Neutrophil (primary cell): Measurements from ENCODE around the gene ZNF618.

Experiments
- H3K27ac ChIP-seq: fragments of 200-600 bp; sonication (generic); 2 replicates; pipeline ENCODE4 v1.5.1; 2016; ENCODE audit warnings: mild to moderate bottlenecking, moderate library complexity
- H3K27me3 ChIP-seq: fragments of 200-600 bp; sonication (generic); 2 replicates; pipeline ENCODE4 v1.6.0; 2016; ENCODE audit warnings: mild to moderate bottlenecking
- H3K36me3 ChIP-seq: fragments of 200-600 bp; sonication (generic); 2 replicates; pipeline ENCODE4 v1.5.1; 2017
- H3K4me1 ChIP-seq, 2 experiments: fragments of 200-600 bp in 1 of 2; sonication (generic) in 1 of 2; 1 replicate in 1 of 2; 2 replicates in 1 of 2; pipeline versions ENCODE4 v1.5.1 to v1.6.1; 2013 to 2016; ENCODE audit warnings: low read depth in 1 of 2, low read length in 1 of 2, mild to moderate bottlenecking in 1 of 2, moderate library complexity in 1 of 2; ENCODE audit not compliant: control insufficient read depth in 1 of 2, insufficient read depth in 1 of 2
- H3K4me3 ChIP-seq, 2 experiments: fragments of 200-600 bp in 1 of 2; sonication (generic) in 1 of 2; 1 replicate in 1 of 2; 2 replicates in 1 of 2; pipeline ENCODE4 v1.5.1; 2013 to 2016; ENCODE audit warnings: low read depth in 1 of 2, low read length in 1 of 2, mild to moderate bottlenecking in 1 of 2, moderate library complexity in 1 of 2
- H3K9me3 ChIP-seq: fragments of 200-600 bp; sonication (generic); 2 replicates; pipeline ENCODE4 v1.5.1; 2016
- TF ChIP-seq, protein P1 (sequence below): fragments of 200-600 bp; sonication (generic); IDR thresholded peaks from 2 replicates; pipeline ENCODE4 v1.5.1; 2016; ENCODE audit warnings: antibody characterized with exemption

The ZNF618 gene

GRCh38 chr9:113863345-113863744 is 12.8 kb upstream of the ZNF618 start:
- H3K4me3 ChIP-seq, result no peak overlapping the region
- no peaks in the 10 kb centered on the region for H3K4me1 ChIP-seq
- no peaks in the 10 kb centered on the region for H3K27me3 ChIP-seq
- no peak overlapping the region for H3K27ac ChIP-seq
- no peaks in the 10 kb centered on the region for H3K36me3 ChIP-seq
- H3K9me3 ChIP-seq, result no peaks in the 10 kb centered on the region
- TF ChIP-seq, protein P1, sequence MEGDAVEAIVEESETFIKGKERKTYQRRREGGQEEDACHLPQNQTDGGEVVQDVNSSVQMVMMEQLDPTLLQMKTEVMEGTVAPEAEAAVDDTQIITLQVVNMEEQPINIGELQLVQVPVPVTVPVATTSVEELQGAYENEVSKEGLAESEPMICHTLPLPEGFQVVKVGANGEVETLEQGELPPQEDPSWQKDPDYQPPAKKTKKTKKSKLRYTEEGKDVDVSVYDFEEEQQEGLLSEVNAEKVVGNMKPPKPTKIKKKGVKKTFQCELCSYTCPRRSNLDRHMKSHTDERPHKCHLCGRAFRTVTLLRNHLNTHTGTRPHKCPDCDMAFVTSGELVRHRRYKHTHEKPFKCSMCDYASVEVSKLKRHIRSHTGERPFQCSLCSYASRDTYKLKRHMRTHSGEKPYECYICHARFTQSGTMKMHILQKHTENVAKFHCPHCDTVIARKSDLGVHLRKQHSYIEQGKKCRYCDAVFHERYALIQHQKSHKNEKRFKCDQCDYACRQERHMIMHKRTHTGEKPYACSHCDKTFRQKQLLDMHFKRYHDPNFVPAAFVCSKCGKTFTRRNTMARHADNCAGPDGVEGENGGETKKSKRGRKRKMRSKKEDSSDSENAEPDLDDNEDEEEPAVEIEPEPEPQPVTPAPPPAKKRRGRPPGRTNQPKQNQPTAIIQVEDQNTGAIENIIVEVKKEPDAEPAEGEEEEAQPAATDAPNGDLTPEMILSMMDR, result no peak

- H3K4me3 ChIP-seq, result no peak overlapping the region
- TF ChIP-seq, protein P1, result no peak
- no peak overlapping the region for H3K27ac ChIP-seq
- no peaks in the 10 kb centered on the region for H3K4me1 ChIP-seq
- no peaks in the 10 kb centered on the region for H3K36me3 ChIP-seq
- H3K9me3 ChIP-seq, result no peaks in the 10 kb centered on the region
- H3K27me3 ChIP-seq, result peaks cover 22% of the 10 kb centered on the region
Observed at GRCh38 chr9:113868501-113868900, 7.6 kb upstream of the ZNF618 start.

GRCh38 chr9:113872485-113873143 is 3.5 kb upstream of the ZNF618 start:
- Histone ChIP-seq H3K36me3 (no peaks in the 10 kb centered on the region), H3K27ac (no peak overlapping the region), H3K4me3 (no peak overlapping the region), H3K27me3 (peaks cover 59% of the 10 kb centered on the region), H3K9me3 (no peaks in the 10 kb centered on the region), H3K4me1 (peaks cover 0 to 9% of the 10 kb centered on the region in 2 experiments)
- TF ChIP-seq, protein P1, result no peak

GRCh38 chr9:113873446-113873845 is 2.7 kb upstream of the ZNF618 start:
- Histone ChIP-seq H3K4me3 (no peak overlapping the region), H3K27me3 (peaks cover 65% of the 10 kb centered on the region), H3K4me1 (peaks cover 0 to 9% of the 10 kb centered on the region in 2 experiments), H3K27ac (no peak overlapping the region), H3K9me3 (no peaks in the 10 kb centered on the region), H3K36me3 (no peaks in the 10 kb centered on the region)
- TF ChIP-seq, protein P1, result no peak

- Histone ChIP-seq H3K4me1 (peaks cover 0 to 9% of the 10 kb centered on the region in 2 experiments), H3K4me3 (no peak overlapping the region), H3K27me3 (peaks cover 65% of the 10 kb centered on the region), H3K27ac (no peak overlapping the region), H3K9me3 (no peaks in the 10 kb centered on the region), H3K36me3 (no peaks in the 10 kb centered on the region)
- TF ChIP-seq, protein P1, result no peak
Observed at GRCh38 chr9:113873926-113874325, 2.2 kb upstream of the ZNF618 start.
